Right lobe of liver (tissue), 6 donors: ENCODE data around the gene USP8. TPM values are rescaled to one million over a fixed set of nuclear protein-coding genes. Genes with fewer than 3 reads are reported as not detected.
A peak's percentile ranks its signal among the peaks of the same experiment; 100 is the strongest.
"Not testable (repeated sequence)": the region's sequence is repeated elsewhere in the genome, so short reads cannot be mapped to it uniquely, and the experiment has no call there.

ENCODE experiments used
- ATAC-seq, 4 donors: fragments of 200-7000 bp; cut with Tn5 transposase; one replicate each; pipeline ENCODE4 v1.9.1; 2020; ENCODE audit warnings: mild to moderate bottlenecking in 4 of 4, moderate library complexity in 4 of 4
- DNase-seq, 3 donors: peaks; one replicate each; pipeline ENCODE4 v3.0.0-alpha.2; 2020
- H3K27ac ChIP-seq, 3 donors: fragments of 200-600 bp; one replicate each; pipeline ENCODE4 v1.8.0; 2022
- H3K27me3 ChIP-seq, 2 donors: fragments of 200-600 bp; one replicate each; pipeline ENCODE4 v1.8.0; 2022
- H3K36me3 ChIP-seq, 4 donors: fragments of 200-600 bp; sonication (generic) in 1 of 4; one replicate each; pipeline versions ENCODE4 v1.5.1 to v1.8.0; 2017 to 2022; ENCODE audit warnings: control low read depth in 1 of 4
- H3K4me1 ChIP-seq, 4 donors: fragments of 200-600 bp; sonication (generic) in 1 of 4; one replicate each; pipeline versions ENCODE4 v1.5.1 to v1.8.0; 2017 to 2022; ENCODE audit warnings: control low read depth in 1 of 4
- H3K4me3 ChIP-seq, 3 donors: fragments of 200-600 bp; one replicate each; pipeline ENCODE4 v1.8.0; 2022
- H3K9me3 ChIP-seq, 4 donors: fragments of 200-600 bp; sonication (generic) in 1 of 4; one replicate each; pipeline versions ENCODE4 v1.5.1 to v1.8.0; 2017 to 2022; ENCODE audit warnings: control low read depth in 1 of 4
- POLR2A ChIP-seq: fragments of 450-650 bp; IDR thresholded peaks from one replicate; pipeline ENCODE4 v1.6.1; 2017; ENCODE audit warnings: antibody characterized with exemption, mild to moderate bottlenecking
- WGBS: methylation state at CpG from one replicate; pipeline ENCODE4 v1.1.6; 2018; ENCODE audit warnings: low coverage, low lambda C conversion rate; ENCODE audit not compliant: insufficient coverage; ENCODE audit errors: missing lambda C conversion rate; 5-methylcytosine and 5-hydroxymethylcytosine counted together
- intact Hi-C, 2 donors: fragments of 100-400 bp; cut with DNase I; formaldehyde crosslinking; loops; one replicate each; pipeline versions ENCODE4 v1.11.2 to v1.14.1; 2022
- total RNA-seq, 6 experiments: library from RNA; depleted of rRNA in 2 of 6; stranded (reverse); fragments of >200 nt in 2 of 6; fragmentation: NEBNext Ultra II Directional in 3 of 6; extraction: Animal tissue kit (Norgen Biotek cat#: 25700) in 3 of 6; gene quantifications; one replicate each; pipeline versions ENCODE4 v1.1.0 to v1.2.4, GENCODE V29; 2016 to 2023
- TF ChIP-seq, protein P1 (sequence below), 4 donors: fragments of 200-600 bp in 3 of 4; fragments of 450-650 bp in 1 of 4; IDR thresholded peaks; one replicate each; pipeline versions ENCODE4 v1.5.1 to v1.8.0; 2016 to 2022; ENCODE audit warnings: antibody characterized with exemption in 4 of 4, mild to moderate bottlenecking in 2 of 4
- donor health status: DM: no; HTN: yes; CAD: no.
- donor health status: DM: no; HTN: no; CAD: no.
- donor health status: DM: no; HTN: no; CAD: no.
- donor health status: DM: no; HTN: yes; CAD: no.
- donor health status: DM: no; HTN: yes; CAD: no.

Gene USP8
- total RNA-seq, 6 experiments from 2014 or later, result 26.0 to 38.7 (median 34.6) TPM

DNA sequence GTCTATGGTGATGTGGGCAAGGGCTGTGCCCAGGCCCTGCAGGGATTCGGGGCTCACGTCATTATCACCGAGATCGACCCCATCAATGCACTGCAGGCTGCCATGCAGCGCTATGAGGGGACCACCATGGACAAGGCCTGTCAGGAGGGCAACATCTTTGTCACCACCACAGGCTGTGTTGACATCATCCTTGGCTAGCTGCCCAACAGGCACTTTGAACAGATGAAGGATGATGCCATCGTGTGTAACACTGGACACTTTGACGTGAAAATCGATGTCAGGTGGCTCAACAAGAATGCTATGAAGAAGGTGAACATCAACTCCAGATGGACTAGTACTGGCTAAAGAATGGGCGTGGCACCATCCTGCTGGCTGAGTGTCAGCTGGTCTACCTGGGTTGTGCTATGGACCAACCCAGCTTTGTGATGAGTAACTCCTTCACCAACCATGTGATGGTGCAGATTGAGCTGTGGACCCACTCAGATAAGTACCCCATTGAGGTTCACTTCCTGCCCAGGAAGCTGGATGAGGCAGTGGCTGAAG, 6.1 kb upstream of the USP8 start:
- intact Hi-C loops, result no loop called here
- Histone ChIP-seq H3K4me3 (no peak overlapping the region), H3K9me3 (no peaks in the 10 kb centered on the region), H3K4me1 (no peaks in the 10 kb centered on the region), H3K27ac (no peak overlapping the region), H3K36me3 (no peaks in the 10 kb centered on the region), H3K27me3 (no peaks in the 10 kb centered on the region)
- ATAC-seq (no peak), DNase-seq (no peak)
- no peak for TF ChIP-seq POLR2A
- TF ChIP-seq, protein P1, sequence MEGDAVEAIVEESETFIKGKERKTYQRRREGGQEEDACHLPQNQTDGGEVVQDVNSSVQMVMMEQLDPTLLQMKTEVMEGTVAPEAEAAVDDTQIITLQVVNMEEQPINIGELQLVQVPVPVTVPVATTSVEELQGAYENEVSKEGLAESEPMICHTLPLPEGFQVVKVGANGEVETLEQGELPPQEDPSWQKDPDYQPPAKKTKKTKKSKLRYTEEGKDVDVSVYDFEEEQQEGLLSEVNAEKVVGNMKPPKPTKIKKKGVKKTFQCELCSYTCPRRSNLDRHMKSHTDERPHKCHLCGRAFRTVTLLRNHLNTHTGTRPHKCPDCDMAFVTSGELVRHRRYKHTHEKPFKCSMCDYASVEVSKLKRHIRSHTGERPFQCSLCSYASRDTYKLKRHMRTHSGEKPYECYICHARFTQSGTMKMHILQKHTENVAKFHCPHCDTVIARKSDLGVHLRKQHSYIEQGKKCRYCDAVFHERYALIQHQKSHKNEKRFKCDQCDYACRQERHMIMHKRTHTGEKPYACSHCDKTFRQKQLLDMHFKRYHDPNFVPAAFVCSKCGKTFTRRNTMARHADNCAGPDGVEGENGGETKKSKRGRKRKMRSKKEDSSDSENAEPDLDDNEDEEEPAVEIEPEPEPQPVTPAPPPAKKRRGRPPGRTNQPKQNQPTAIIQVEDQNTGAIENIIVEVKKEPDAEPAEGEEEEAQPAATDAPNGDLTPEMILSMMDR (IDR thresholded peaks at IDR 0.05), result no peak
- 63% methylated on average over 4 of the region's 9 CpGs for WGBS

DNA sequence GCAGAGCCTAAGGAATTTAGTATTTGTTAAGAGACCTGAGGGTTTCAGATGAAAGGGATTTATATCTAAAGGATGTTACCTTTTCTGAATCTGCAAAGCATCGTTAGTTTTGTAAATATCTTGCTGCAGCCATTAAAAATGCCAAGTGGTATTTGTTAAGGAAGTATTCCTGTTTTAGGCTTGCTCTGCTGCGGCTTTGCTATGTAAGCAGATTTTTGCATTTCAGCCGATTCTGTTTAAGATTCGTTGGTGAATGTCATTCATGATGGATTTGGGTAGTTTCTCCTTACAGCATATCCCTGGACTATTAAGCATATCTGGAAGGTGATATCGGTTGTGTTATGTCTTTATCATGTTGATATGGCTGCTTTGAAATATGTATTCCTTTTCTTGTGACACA, 1.0 kb downstream of the USP8 start:
- no peak for DNase-seq
- Histone ChIP-seq H3K4me3 (peak overlapping the region; percentile 88 to 98 (median 89)), H3K36me3 (peaks cover 0 to 3% (median 0%) of the 10 kb centered on the region in 4 donors), H3K27ac (peak overlapping the region in 1 of 3 donors; percentile 92), H3K9me3 (no peaks in the 10 kb centered on the region), H3K27me3 (no peaks in the 10 kb centered on the region), H3K4me1 (peaks cover 0 to 26% (median 6%) of the 10 kb centered on the region in 4 donors)
- intact Hi-C loops, result no loop called here
- whole genome bisulfite sequencing, result 6% methylated on average over 5 of the region's 5 CpGs
- TF ChIP-seq, protein P1 (IDR thresholded peaks at IDR 0.05), result no peak
- TF ChIP-seq POLR2A, result no peak
- no peak for ATAC-seq

DNA sequence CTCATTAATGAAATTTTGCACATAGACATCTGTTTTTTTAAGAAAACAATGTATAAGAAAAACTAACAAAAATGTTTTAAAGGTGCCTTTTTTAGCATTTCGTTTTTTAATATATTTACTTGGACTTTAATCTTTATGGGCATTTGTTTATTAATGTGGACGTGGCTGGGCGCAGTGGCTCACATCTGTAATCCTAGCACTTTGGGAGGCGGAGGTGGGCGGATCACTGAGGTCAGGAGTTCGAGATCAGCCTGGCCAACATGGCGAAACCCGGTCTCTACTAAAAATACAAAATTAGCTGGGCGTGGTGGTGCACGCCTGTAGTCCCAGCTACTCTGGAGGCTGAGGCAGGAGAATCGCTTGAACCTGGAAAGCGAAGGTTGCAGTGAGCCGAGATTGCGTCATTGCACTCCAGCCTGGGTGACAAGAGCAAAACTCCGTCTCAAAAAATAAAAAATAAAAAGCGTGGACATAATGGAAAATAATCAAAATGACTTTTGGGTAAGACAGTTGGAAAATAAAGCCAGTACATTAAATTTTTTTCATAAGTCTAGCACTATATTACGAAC, 1.6 kb downstream of the USP8 start:
- Histone ChIP-seq H3K4me3 (peak overlapping the region; percentile 88 to 98 (median 89)), H3K27ac (peak overlapping the region in 1 of 3 donors; percentile 92), H3K4me1 (peaks cover 0 to 26% (median 6%) of the 10 kb centered on the region in 4 donors)
- ATAC-seq, intact Hi-C loops, H3K36me3 ChIP-seq, H3K9me3 ChIP-seq, H3K27me3 ChIP-seq, DNase-seq: not testable (repeated sequence)
- 77% methylated on average over 17 of the region's 17 CpGs for WGBS

DNA sequence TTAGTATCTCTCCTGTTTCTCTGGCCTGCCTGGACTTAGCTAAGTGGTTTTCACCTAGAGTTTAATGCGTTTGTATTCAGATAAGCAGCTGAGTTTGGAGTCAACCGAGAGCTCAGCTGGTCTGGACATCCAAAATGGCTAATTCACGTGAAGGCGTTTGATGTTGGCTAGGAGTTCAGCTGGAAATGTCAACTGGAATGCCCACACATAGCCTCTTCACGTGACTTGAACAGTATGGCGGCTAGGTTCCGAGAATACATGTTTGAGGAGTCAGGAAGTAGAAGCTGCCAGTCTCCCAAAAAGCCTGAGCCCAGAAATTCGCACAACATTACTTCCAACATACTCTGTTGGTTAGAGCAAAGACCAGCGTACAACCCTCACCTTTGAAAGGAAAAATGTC, 2.2 kb downstream of the USP8 start:
- no peaks in the 10 kb centered on the region for H3K27me3 ChIP-seq
- DNase-seq (no peak), ATAC-seq (no peak)
- H3K9me3 ChIP-seq, result no peaks in the 10 kb centered on the region
- no peak overlapping the region for H3K4me3 ChIP-seq
- TF ChIP-seq, protein P1 (IDR thresholded peaks at IDR 0.05), result no peak
- no peak for TF ChIP-seq POLR2A
- H3K27ac ChIP-seq, result no peak overlapping the region
- peaks cover 0 to 3% (median 0%) of the 10 kb centered on the region in 4 donors for H3K36me3 ChIP-seq
- H3K4me1 ChIP-seq, result peaks cover 0 to 26% (median 6%) of the 10 kb centered on the region in 4 donors
- WGBS, result 85% methylated on average over 8 of the region's 9 CpGs
- intact Hi-C loops, result no loop called here

DNA sequence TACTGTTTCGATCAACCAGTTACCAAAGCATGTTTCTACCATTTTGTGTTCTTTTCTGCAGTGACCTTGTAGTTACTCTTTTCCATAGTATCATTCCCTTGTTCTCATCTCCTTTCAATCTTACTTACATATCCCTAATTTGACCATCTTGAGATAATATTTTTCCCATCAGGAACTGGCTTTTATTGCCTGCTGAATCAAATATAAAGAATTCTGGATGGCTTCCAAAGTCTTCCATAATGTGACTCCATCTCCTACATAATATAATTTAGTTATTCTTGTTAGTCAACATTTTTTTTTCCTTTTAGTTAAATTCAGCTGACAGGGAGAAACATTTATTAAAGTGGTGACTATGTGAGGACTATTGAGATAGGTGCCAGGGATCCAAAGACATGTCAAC, 7.0 kb downstream of the USP8 start:
- TF ChIP-seq POLR2A, result no peak
- TF ChIP-seq, protein P1 (IDR thresholded peaks at IDR 0.05), result no peak
- no peak overlapping the region for H3K4me3 ChIP-seq
- no peak for ATAC-seq
- intact Hi-C loops, result no loop called here
- H3K4me1 ChIP-seq, result peaks cover 0 to 16% (median 5%) of the 10 kb centered on the region in 4 donors
- no peak for DNase-seq
- no peaks in the 10 kb centered on the region for H3K9me3 ChIP-seq
- 100% methylated on average over 1 of the region's 1 CpG for WGBS
- no peaks in the 10 kb centered on the region for H3K27me3 ChIP-seq
- H3K36me3 ChIP-seq, result peaks cover 0 to 5% (median 1%) of the 10 kb centered on the region in 4 donors
- no peak overlapping the region for H3K27ac ChIP-seq
